GM12878 (cell line): ENCODE measurements around the gene POLR2I. TPM values are rescaled to one million over a fixed set of nuclear protein-coding genes. Genes with fewer than 3 reads are reported as not detected.

Experiments used
- ATAC-seq: fragments of 200-7000 bp; cut with Tn5 transposase; 3 replicates; pipeline ENCODE4 v1.9.1; 2020; ENCODE audit warnings: mild to moderate bottlenecking, moderate library complexity
- BruUV-seq: library from RNA; stranded (reverse); fragments of 400-500 nt; replicated peaks from 2 replicates; lab custom pipeline; 2021; lab: Mats Ljungman, UMichigan
- CTCF ChIA-PET: fragments of 300-600 bp; sonication (Branson Sonifier 250); formaldehyde crosslinking; extraction: SDS; loops from one replicate; lab custom pipeline; 2021; ENCODE audit warnings: inconsistent platforms; lab: Yijun Ruan, JAX
- POLR2A ChIA-PET: fragments of 350-600 bp; formaldehyde crosslinking; extraction: SDS; loops from one replicate; lab custom pipeline; 2021; ENCODE audit warnings: inconsistent platforms; lab: Charles Lee
- RAD21 ChIA-PET: fragments of 300-600 bp; sonication (Branson Sonifier 250); formaldehyde crosslinking; loops from one replicate; lab custom pipeline; 2023; ENCODE audit warnings: antibody characterized with exemption; ENCODE audit not compliant: unreplicated experiment; lab: Charles Lee
- SMC1A ChIA-PET: fragments of 300-600 bp; sonication (Branson Sonifier 250); formaldehyde crosslinking; loops from one replicate; lab custom pipeline; 2023; ENCODE audit not compliant: unreplicated experiment, uncharacterized antibody; lab: Charles Lee
- DNase-seq: peaks from one replicate; pipeline ENCODE4 v3.0.0-alpha.2; 2011; ENCODE audit warnings: low read depth, low spot score
- FAIRE-seq: peaks from 3 replicates; lab custom pipeline; 2011; peaks lifted over from hg19 to GRCh38; lab: Jason Lieb, UNC
- H2AFZ ChIP-seq: 2 replicates; pipeline ENCODE4 v1.6.0; 2011; ENCODE audit warnings: low read depth, low read length, control low read depth; ENCODE audit not compliant: control insufficient read depth
- H3K27ac ChIP-seq: 2 replicates; pipeline ENCODE4 v1.5.1; 2011; ENCODE audit warnings: control low read depth; ENCODE audit not compliant: control insufficient read depth, insufficient read depth
- H3K27me3 ChIP-seq, 2 experiments: replicated peaks in 1 of 2; 2 replicates each; pipeline versions ENCODE4 v1.6.0 to v1.6.1; 2011; ENCODE audit warnings: low read length in 1 of 2; ENCODE audit not compliant: control insufficient read depth in 2 of 2, insufficient read depth in 2 of 2
- H3K36me3 ChIP-seq, 2 experiments: 2 replicates each; pipeline ENCODE4 v1.5.1; 2011; ENCODE audit warnings: low read length in 1 of 2; ENCODE audit not compliant: control insufficient read depth in 2 of 2, insufficient read depth in 2 of 2
- H3K4me1 ChIP-seq: 2 replicates; pipeline ENCODE4 v1.6.1; 2011; ENCODE audit warnings: mild to moderate bottlenecking, low read length, moderate library complexity, mixed read lengths; ENCODE audit not compliant: control insufficient read depth, insufficient read depth
- H3K4me2 ChIP-seq: 2 replicates; pipeline ENCODE4 v1.6.0; 2011; ENCODE audit warnings: control low read depth; ENCODE audit not compliant: control insufficient read depth, insufficient read depth
- H3K4me3 ChIP-seq: fragments of 200-600 bp; sonication (generic); 2 replicates; pipeline ENCODE4 v1.5.1; 2016
- H3K79me2 ChIP-seq: 2 replicates; pipeline ENCODE4 v1.6.0; 2011; ENCODE audit warnings: low read length; ENCODE audit not compliant: control insufficient read depth, insufficient read depth
- H3K9ac ChIP-seq: 2 replicates; pipeline ENCODE4 v1.8.0; 2011; ENCODE audit warnings: low read length, control low read depth, mixed read lengths; ENCODE audit not compliant: control insufficient read depth, insufficient read depth
- H3K9me3 ChIP-seq: replicated peaks from 3 replicates; pipeline ENCODE4 v1.5.1; 2011; ENCODE audit warnings: mild to moderate bottlenecking, low read length; ENCODE audit not compliant: control insufficient read depth, insufficient read depth
- H4K20me1 ChIP-seq: 2 replicates; pipeline ENCODE4 v1.6.0; 2011; ENCODE audit not compliant: control insufficient read depth, insufficient read depth
- BHLHE40 ChIP-seq, 2 experiments: fragments of 450-650 bp in 1 of 2; IDR thresholded peaks; 2 replicates each; pipeline ENCODE4 v1.6.1; 2011 to 2017; ENCODE audit warnings: low read depth in 2 of 2, borderline replicate concordance in 1 of 2, improper control_type of control experiment in 1 of 2, low read length in 1 of 2, mild to moderate bottlenecking in 1 of 2
- CBX5 ChIP-seq: sonication (generic); IDR thresholded peaks from 2 replicates; pipeline ENCODE4 v1.6.1; 2016; ENCODE audit warnings: low read depth, moderate library complexity, mild to moderate bottlenecking, inconsistent platforms
- DPF2 ChIP-seq: fragments of 450-650 bp; IDR thresholded peaks from 2 replicates; pipeline ENCODE4 v1.6.1; 2017; ENCODE audit warnings: mild to moderate bottlenecking
- FOXM1 ChIP-seq: IDR thresholded peaks from 2 replicates; pipeline ENCODE4 v1.6.1; 2012; ENCODE audit warnings: low read depth, mild to moderate bottlenecking, inconsistent platforms, low read length, moderate library complexity
- HDAC2 ChIP-seq: fragments of 200-600 bp; sonication (generic); IDR thresholded peaks from 2 replicates; pipeline ENCODE4 v1.6.1; 2017
- HSF1 ChIP-seq: fragments of 150-350 bp; IDR thresholded peaks from 2 replicates; pipeline ENCODE4 v1.6.1; 2014; ENCODE audit warnings: mild to moderate bottlenecking, low read depth, low read length
- NFYA ChIP-seq: IDR thresholded peaks from 2 replicates; pipeline ENCODE4 v1.6.1; 2011; ENCODE audit warnings: low read depth, mild to moderate bottlenecking, low read length, improper control_type of control experiment, borderline replicate concordance
- NRF1 ChIP-seq: conservative IDR thresholded peaks from 2 replicates; pipeline ENCODE4 v1.6.1; 2011; ENCODE audit warnings: mild to moderate bottlenecking, low read depth, low read length, improper control_type of control experiment
- PBX3 ChIP-seq: IDR thresholded peaks from 2 replicates; pipeline ENCODE4 v1.6.1; 2011; ENCODE audit warnings: mild to moderate bottlenecking, low read depth, low read length, moderate library complexity; ENCODE audit not compliant: insufficient replicate concordance
- PML ChIP-seq: IDR thresholded peaks from 2 replicates; pipeline ENCODE4 v1.6.1; 2012; ENCODE audit warnings: low read length, inconsistent platforms
- RELB ChIP-seq: fragments of 450-650 bp; IDR thresholded peaks from 2 replicates; pipeline ENCODE4 v1.6.1; 2017; ENCODE audit warnings: low read depth, mild to moderate bottlenecking, moderate library complexity
- SREBF1 ChIP-seq: IDR thresholded peaks from 2 replicates; pipeline ENCODE4 v1.6.1; 2012; ENCODE audit warnings: mild to moderate bottlenecking, low read length
- TAF1 ChIP-seq: IDR thresholded peaks from 2 replicates; pipeline ENCODE4 v1.6.1; 2011; ENCODE audit warnings: mild to moderate bottlenecking, low read depth, low read length, borderline replicate concordance
- TARDBP ChIP-seq: IDR thresholded peaks from 2 replicates; pipeline ENCODE4 v1.6.1; 2016; ENCODE audit warnings: borderline replicate concordance
- ZBTB4 ChIP-seq: fragments of 450-650 bp; formaldehyde crosslinking; IDR thresholded peaks from 2 replicates; pipeline ENCODE4 v1.4.0; 2022; ENCODE audit warnings: mild to moderate bottlenecking, moderate library complexity
- ZNF384 ChIP-seq: IDR thresholded peaks from 2 replicates; pipeline ENCODE4 v1.6.1; 2012; ENCODE audit warnings: low read depth, mild to moderate bottlenecking, low read length, improper control_type of control experiment, borderline replicate concordance
- ZSCAN29 ChIP-seq: fragments of 450-650 bp; IDR thresholded peaks from 2 replicates; pipeline ENCODE4 v1.6.1; 2017; ENCODE audit warnings: mild to moderate bottlenecking, moderate library complexity
- ZZZ3 ChIP-seq: IDR thresholded peaks from 2 replicates; pipeline ENCODE4 v1.6.1; 2011; ENCODE audit warnings: low read depth; ENCODE audit not compliant: control insufficient read depth, insufficient read length
- WGBS: methylation state at CpG from one replicate; pipeline ENCODE4 v1.1.6; 2016; ENCODE audit warnings: low lambda C conversion rate; ENCODE audit not compliant: insufficient replicate concordance, insufficient coverage; ENCODE audit errors: missing lambda C conversion rate; 5-methylcytosine and 5-hydroxymethylcytosine counted together
- in situ Hi-C: fragments of 300-500 bp; cut with MboI; formaldehyde crosslinking; loops from 9 replicates; pipeline ENCODE4 v1.14.3; 2018; ENCODE audit warnings: mixed read lengths
- intact Hi-C: fragments of 100-400 bp; cut with micrococcal nuclease; formaldehyde crosslinking; loops from one replicate; pipeline ENCODE4 v1.14.2; 2022; ENCODE audit not compliant: unreplicated experiment
- polyA plus RNA-seq, 11 experiments: library from polyadenylated mRNA; depleted of rRNA in 4 of 11; unstranded in 6 of 11; stranded (reverse) in 5 of 11; fragments of >200 nt; fragmentation: Nextera tagmentation in 4 of 11; fragmentation: Illumina TruSeq in 1 of 11; extraction: Ambion mirVana in 4 of 11; extraction: Trizol in 1 of 11; gene quantifications; 1 replicate in 1 of 11; 2 replicates in 10 of 11; pipeline versions ENCODE4 v1.2.1 to v1.2.3, GENCODE V29; 2011 to 2016; ENCODE audit warnings: inconsistent platforms in 2 of 11, missing spikeins in 2 of 11, low read depth in 1 of 11
- total RNA-seq, 4 experiments: library from RNA; depleted of rRNA in 3 of 4; stranded (reverse); fragments of >200 nt in 3 of 4; fragmentation: Illumina TruSeq in 1 of 4; extraction: Trizol in 1 of 4; gene quantifications; 2 replicates each; pipeline versions ENCODE4 v1.2.1 to v1.2.3, GENCODE V29; 2013 to 2021

Gene POLR2I
- total and polyA plus RNA-seq, 10 of the 15 experiments (the other 5 are each of a cell fraction or from before 2014, with no cell fraction given): 30.9 to 272 (median 202) TPM

- no TSS peak for BruUV-seq
- ChIA-PET POLR2A (no interaction called here), SMC1A (interaction anchor here (0.6 kb wide), 1 partner anchor 629 kb away, joined by 4 read pairs; no protein-coding TSS in a partner anchor), CTCF (interaction anchor here (1.5 kb wide), 1 partner anchor 48 kb away, joined by 4 read pairs; no protein-coding TSS in a partner anchor), RAD21 (no interaction called here)
- H3K36me3 ChIP-seq: peaks cover 4 to 7% of the 10 kb centered on the region in 2 experiments; a peak in 2 of 4 replicates
- no peak overlapping the region for H2AFZ ChIP-seq
- 78% methylated on average over 3 of the region's 3 CpGs for WGBS
- no peak overlapping the region for H3K27ac ChIP-seq
- H3K9me3 ChIP-seq: no peaks in the 10 kb centered on the region
- DNase-seq: no peak
- no peak overlapping the region for H3K9ac ChIP-seq
- H3K79me2 ChIP-seq: peaks cover 4% of the 10 kb centered on the region; the same call in 1 of the 2 replicates
- no peak overlapping the region for H3K4me3 ChIP-seq
- intact Hi-C loops (no loop called here), in situ Hi-C loops (no loop called here)
- 0 out of 2 replicates have a peak, but pooled peaks cover 3% of the 10 kb centered on the region for H3K4me1 ChIP-seq
- H3K27me3 ChIP-seq: no peaks in the 10 kb centered on the region
- H3K4me2 ChIP-seq: no peak overlapping the region
- no peak for ATAC-seq
- FAIRE-seq: no peak
- no peaks in the 10 kb centered on the region for H4K20me1 ChIP-seq
- TF ChIP-seq RELB (no peak), HSF1 (no peak), FOXM1 (no peak), DPF2 (no peak), NFYA (no peak), TARDBP (no peak), PML (no peak), ZBTB4 (CRISPR knock-in tag) (no peak), HDAC2 (no peak), BHLHE40 (IDR thresholded peaks at IDR 0.05; ENCODE audit: borderline replicate concordance in 1 of 2, low read depth in 2 of 2, low read length in 1 of 2) (no peak), SREBF1 (no peak), ZSCAN29 (no peak), TAF1 (no peak), ZNF384 (no peak), PBX3 (no peak), NRF1 (no peak), CBX5 (no peak), ZZZ3 (no peak)
Measured at GRCh38 chr19:36108684-36109083, 6.0 kb downstream of the POLR2I start.
